Activated naive CD8-positive, alpha-beta T cell (primary cell): ENCODE data around the gene C1QTNF1.
"Not testable (repeated sequence)": the region's sequence is repeated elsewhere in the genome, so short reads cannot be mapped to it uniquely, and the experiment has no call there.

Experiments
- H3K27ac Mint-ChIP-seq: one replicate; pipeline ENCODE4 v1.8.0; 2021; ENCODE audit warnings: mixed read lengths
- H3K27me3 Mint-ChIP-seq: one replicate; pipeline ENCODE4 v1.8.0; 2021; ENCODE audit warnings: mixed read lengths
- H3K36me3 Mint-ChIP-seq: one replicate; pipeline ENCODE4 v1.8.0; 2021; ENCODE audit warnings: mixed read lengths
- H3K4me1 Mint-ChIP-seq: one replicate; pipeline ENCODE4 v1.8.0; 2021; ENCODE audit warnings: low read depth, mixed read lengths
- H3K4me3 Mint-ChIP-seq: one replicate; pipeline ENCODE4 v1.8.0; 2021; ENCODE audit warnings: mild to moderate bottlenecking, mixed read lengths
- H3K9me3 Mint-ChIP-seq: one replicate; pipeline ENCODE4 v1.8.0; 2021; ENCODE audit warnings: low read depth, mixed read lengths

The C1QTNF1 gene

DNA sequence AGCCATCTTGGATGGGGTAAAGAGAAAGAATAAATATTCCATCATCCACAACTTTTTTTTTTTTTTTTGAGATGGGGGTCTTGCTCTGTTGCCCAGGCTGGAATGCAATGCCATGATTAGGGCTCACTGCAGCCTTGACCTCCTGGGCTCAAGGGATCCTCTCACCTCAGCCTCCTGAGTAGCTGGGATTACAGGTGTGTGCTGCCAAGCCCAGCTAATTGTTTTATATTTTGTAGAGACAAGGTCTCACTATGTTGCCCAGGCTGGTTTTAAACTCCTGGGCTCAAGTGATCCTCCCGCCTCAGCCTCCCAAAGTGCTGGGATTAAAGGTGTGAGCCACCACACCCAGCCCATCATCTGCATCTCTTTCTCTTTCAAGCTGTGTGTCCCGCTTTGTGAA, 2.0 kb upstream of the C1QTNF1 start:
- not testable (repeated sequence) for H3K4me3 Mint-ChIP-seq, H3K9me3 Mint-ChIP-seq, H3K36me3 Mint-ChIP-seq, H3K27ac Mint-ChIP-seq, H3K27me3 Mint-ChIP-seq, H3K4me1 Mint-ChIP-seq

DNA sequence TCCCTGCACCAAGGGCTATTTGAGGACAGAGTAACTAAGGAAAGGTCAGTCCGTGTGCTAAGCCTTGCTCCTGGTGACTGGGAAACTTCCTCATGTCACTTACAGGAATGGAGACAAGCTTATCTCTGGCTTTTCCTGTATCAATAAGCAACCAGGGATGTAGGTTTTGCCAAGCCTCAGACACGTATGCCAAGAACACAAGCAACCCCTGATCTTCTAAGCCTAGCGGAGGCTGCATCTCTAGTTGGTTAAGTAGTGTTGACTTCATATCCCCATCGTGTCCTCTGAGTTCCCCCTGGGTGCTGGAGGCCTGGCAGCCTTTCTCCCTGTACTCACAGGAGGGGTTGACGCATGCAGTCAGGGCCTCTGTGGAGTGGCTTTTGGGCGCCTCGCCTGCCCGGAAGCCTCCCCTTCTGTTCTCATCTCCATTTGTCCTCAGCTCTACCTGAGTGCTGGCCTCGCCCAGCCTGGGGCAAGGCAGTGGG, 1.4 kb upstream of the C1QTNF1 start:
- Mint-ChIP-seq H3K9me3 (no peaks in the 10 kb centered on the region), H3K27ac (no peak overlapping the region), H3K4me1 (peaks cover 7% of the 10 kb centered on the region), H3K4me3 (no peak overlapping the region), H3K27me3 (peaks cover 4% of the 10 kb centered on the region), H3K36me3 (no peaks in the 10 kb centered on the region)

GRCh38 chr17:79023180-79023705, 726 bp upstream of the C1QTNF1 start:
- no peak overlapping the region for H3K27ac Mint-ChIP-seq
- H3K27me3 Mint-ChIP-seq, result peaks cover 4% of the 10 kb centered on the region

DNA sequence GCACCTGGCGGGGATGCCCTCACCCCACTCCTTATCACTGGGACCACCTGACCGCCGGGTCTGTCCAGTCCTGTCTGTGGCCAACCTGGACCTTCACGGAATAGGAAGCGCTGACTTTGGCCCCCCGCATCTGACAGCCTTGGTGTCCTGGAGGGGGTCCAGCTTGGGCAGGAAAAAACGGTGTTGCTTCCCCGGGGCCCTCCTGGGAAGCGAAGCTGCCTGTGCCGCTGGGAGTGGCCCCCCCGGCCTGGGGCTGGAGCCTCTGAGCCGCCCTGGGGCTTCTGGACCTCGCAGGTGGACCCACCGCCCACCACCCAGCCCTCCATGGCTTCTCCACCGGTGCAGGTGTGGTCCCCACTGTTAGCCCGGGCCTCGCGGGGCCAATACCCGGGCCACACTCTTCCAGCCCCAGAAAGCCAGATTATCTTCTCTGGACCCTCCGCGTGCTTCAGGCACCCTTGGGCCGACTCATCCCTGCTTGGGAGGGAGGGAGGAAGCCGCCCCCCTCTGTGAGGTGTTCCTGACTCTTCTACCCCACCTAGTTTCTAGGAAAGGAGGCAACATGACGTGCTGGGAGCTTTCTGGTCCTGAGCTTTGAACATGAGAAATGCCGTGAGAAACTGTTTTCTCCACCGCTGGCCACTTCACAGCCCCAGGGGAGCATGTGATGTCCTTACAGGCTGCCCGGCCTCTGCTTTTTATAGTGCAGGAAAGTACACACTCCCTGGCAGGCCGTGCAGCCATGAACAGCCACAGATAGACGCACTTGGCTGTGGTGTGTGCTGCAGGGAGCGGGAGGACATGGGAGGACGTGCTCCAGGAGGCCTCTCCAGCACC, 1.1 kb downstream of the C1QTNF1 start:
- Mint-ChIP-seq H3K36me3 (no peaks in the 10 kb centered on the region), H3K9me3 (no peaks in the 10 kb centered on the region), H3K4me1 (peaks cover 7% of the 10 kb centered on the region), H3K4me3 (peak overlapping the region; percentile 88), H3K27ac (no peak overlapping the region), H3K27me3 (peaks cover 2% of the 10 kb centered on the region)

More at GRCh38 chr17:79023180-79023705, 726 bp upstream of the C1QTNF1 start:
- H3K4me3 Mint-ChIP-seq, result peak overlapping the region; percentile 88
- H3K36me3 Mint-ChIP-seq, result no peaks in the 10 kb centered on the region
- H3K4me1 Mint-ChIP-seq, result peaks cover 7% of the 10 kb centered on the region
- H3K9me3 Mint-ChIP-seq, result no peaks in the 10 kb centered on the region

GRCh38 chr17:79026376-79027273, 2.7 kb downstream of the C1QTNF1 start:
- peaks cover 7% of the 10 kb centered on the region for H3K4me1 Mint-ChIP-seq
- H3K27me3 Mint-ChIP-seq, result peaks cover 2% of the 10 kb centered on the region
- H3K27ac Mint-ChIP-seq, result no peak overlapping the region
- no peaks in the 10 kb centered on the region for H3K9me3 Mint-ChIP-seq
- H3K36me3 Mint-ChIP-seq, result no peaks in the 10 kb centered on the region
- no peak overlapping the region for H3K4me3 Mint-ChIP-seq

DNA sequence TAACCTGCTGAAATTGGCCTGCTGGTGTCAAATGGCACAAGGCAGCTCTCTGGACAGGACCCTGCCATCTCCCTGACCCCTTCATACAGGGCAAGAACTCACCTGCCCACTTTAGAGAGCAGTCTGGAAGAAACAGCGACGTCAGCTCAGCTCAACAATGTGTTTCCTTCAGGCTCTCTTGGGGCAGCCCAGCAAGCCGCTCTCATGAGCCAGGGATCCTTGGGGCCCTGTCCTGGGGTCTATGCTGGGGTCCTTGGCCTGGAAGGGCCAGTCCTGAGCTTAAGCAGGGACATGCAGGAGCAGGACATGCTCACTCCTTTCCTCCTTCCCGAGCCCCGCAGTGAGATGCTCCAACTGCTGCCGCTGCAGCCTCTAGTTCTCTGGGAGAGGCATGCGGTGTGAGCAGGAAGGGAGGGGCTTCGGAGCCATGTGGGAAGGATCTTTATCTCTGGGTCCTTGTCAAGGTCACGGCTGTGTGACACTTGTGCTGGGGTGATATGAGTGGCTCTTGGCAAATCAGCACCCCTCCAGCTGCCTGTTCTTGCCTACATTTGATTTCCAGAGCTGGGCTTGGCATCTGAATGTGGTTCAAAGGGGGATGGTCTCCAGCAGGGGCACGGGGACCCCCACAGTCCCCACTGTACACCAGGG, 3.4 kb downstream of the C1QTNF1 start:
- Mint-ChIP-seq H3K27ac (no peak overlapping the region), H3K27me3 (peaks cover 2% of the 10 kb centered on the region), H3K4me3 (no peak overlapping the region), H3K4me1 (peaks cover 7% of the 10 kb centered on the region), H3K9me3 (no peaks in the 10 kb centered on the region), H3K36me3 (no peaks in the 10 kb centered on the region)

- H3K27me3 Mint-ChIP-seq, result peaks cover 2% of the 10 kb centered on the region
- no peak overlapping the region for H3K4me3 Mint-ChIP-seq
- H3K4me1 Mint-ChIP-seq, result peaks cover 7% of the 10 kb centered on the region
- no peaks in the 10 kb centered on the region for H3K36me3 Mint-ChIP-seq
- H3K27ac Mint-ChIP-seq, result no peak overlapping the region
- H3K9me3 Mint-ChIP-seq, result no peaks in the 10 kb centered on the region
These were observed 4.0 kb downstream of the C1QTNF1 start for GRCh38 chr17:79027925-79028491.

GRCh38 chr17:79028496-79029326, 4.7 kb downstream of the C1QTNF1 start:
- Mint-ChIP-seq H3K4me1 (peaks cover 5% of the 10 kb centered on the region), H3K9me3 (no peaks in the 10 kb centered on the region), H3K36me3 (no peaks in the 10 kb centered on the region), H3K27ac (no peak overlapping the region), H3K27me3 (peaks cover 2% of the 10 kb centered on the region), H3K4me3 (no peak overlapping the region)

DNA sequence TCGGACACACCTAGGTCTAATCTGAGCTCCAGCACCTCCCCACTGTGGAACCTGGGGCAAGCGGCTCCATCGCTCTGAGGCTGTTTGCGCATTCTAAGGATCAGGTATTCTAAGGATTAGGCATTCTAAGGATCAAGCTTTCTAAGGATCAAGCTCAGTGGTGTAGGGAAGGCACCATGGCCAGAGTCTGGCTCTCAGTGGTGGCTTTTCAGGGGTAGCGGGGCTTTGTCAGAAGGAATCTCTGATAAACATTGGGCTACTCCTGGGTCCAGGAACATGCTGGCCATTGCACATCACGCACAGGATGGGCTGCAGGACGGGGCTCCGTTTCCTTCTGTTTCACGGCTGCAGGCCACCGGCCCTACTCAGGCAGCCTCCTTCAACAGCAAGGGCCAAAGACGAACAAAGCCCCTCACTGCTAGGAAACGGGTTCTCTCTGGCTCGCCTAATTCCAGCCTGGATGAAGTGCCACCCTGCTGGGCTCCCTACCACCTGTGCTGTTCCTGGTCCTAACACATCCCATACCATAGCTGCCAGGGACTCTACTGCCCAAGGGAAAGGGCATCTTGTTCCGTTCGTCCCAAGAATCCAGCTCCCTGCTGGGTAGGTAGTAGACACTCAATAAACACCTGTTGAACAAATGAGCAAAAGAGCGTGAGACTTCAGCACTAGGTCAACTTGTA, 5.5 kb downstream of the C1QTNF1 start:
- Mint-ChIP-seq H3K4me1 (peaks cover 3% of the 10 kb centered on the region), H3K27me3 (peaks cover 2% of the 10 kb centered on the region), H3K27ac (no peak overlapping the region), H3K9me3 (no peaks in the 10 kb centered on the region), H3K36me3 (no peaks in the 10 kb centered on the region), H3K4me3 (no peak overlapping the region)

- not testable (repeated sequence) for H3K27me3 Mint-ChIP-seq, H3K4me1 Mint-ChIP-seq, H3K27ac Mint-ChIP-seq, H3K9me3 Mint-ChIP-seq, H3K36me3 Mint-ChIP-seq, H3K4me3 Mint-ChIP-seq
These were observed 6.7 kb downstream of the C1QTNF1 start for GRCh38 chr17:79030636-79031035.

DNA sequence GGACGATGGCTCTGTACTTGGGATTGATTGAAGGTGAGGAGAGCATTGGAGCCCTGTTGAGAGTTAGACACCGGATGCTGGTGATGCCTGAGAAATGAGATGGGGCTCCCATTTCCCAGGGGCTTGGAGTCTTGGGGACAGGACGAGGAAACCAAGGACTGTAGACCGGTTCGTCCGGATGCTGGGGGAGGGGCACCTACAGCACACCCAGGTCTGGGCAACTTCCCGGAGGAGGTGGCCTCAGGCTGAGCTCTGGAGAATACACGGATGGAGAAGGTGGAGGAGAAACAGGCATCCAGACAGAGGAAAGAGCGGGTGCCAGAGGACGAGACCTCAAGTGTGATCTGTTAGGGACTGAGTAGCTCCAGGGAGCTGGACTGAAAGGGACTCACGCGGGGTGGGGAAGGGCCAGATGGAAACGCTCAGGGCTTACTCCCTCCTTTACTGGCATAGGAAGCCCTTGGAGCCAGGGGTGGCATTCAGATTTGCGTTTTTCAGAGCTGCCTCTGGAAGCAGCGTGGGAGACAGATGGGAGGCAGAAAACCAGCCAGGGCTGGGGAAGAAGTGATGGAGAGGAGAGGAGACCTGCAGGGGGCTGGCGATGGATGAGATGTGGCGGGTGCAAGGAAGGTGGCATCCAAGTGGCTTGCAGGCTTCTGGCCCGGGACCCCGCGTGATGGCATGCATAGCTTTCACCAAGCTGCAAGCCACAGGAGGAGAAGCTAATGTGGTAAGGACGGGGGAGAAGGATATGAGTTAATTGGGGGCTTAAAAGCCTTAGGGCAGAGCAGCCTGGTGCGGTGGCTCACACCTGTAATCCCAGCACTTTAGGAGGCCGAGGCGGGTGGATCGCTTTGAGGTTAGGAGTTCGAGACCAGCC, 8.3 kb downstream of the C1QTNF1 start:
- Mint-ChIP-seq H3K27me3 (no peaks in the 10 kb centered on the region), H3K4me1 (no peaks in the 10 kb centered on the region), H3K9me3 (no peaks in the 10 kb centered on the region), H3K36me3 (no peaks in the 10 kb centered on the region), H3K27ac (no peak overlapping the region), H3K4me3 (no peak overlapping the region)

GRCh38 chr17:79033046-79033616, 9.2 kb downstream of the C1QTNF1 start:
- no peaks in the 10 kb centered on the region for H3K4me1 Mint-ChIP-seq
- no peak overlapping the region for H3K4me3 Mint-ChIP-seq
- no peaks in the 10 kb centered on the region for H3K27me3 Mint-ChIP-seq

More at GRCh38 chr17:79033046-79033616, 9.2 kb downstream of the C1QTNF1 start:
- no peaks in the 10 kb centered on the region for H3K36me3 Mint-ChIP-seq
- H3K27ac Mint-ChIP-seq, result no peak overlapping the region
- no peaks in the 10 kb centered on the region for H3K9me3 Mint-ChIP-seq
